Measurements from ENCODE around the gene RIOX2. TPM values are rescaled to one million over a fixed set of nuclear protein-coding genes. Genes with fewer than 3 reads are reported as not detected.

RIOX2 gene
- total RNA-seq, 1 donor from 2014 or later: 34.8 TPM

GRCh38 chr3:97927704-97928103 lies 44.5 kb downstream of the RIOX2 start:
- Mint-ChIP-seq H3K4me1 (no peaks in the 10 kb centered on the region), H3K27me3 (no peaks in the 10 kb centered on the region), H3K36me3 (ENCODE audit: low read depth) (peaks cover 4% of the 10 kb centered on the region), H3K4me3 (no peak overlapping the region), H3K9me3 (no peaks in the 10 kb centered on the region), H3K27ac (no peak overlapping the region)
- DNase-seq (no peak), ATAC-seq (ENCODE audit: low read depth) (no peak)
- intact Hi-C loops (cut with micrococcal nuclease): no loop called here
- ChIA-PET CTCF (no interaction called here), POLR2A (no interaction called here)
- TF ChIP-seq CTCF (IDR thresholded peaks at IDR 0.05): no peak

GRCh38 chr3:97917813-97918536 lies 54.3 kb downstream of the RIOX2 start:
- Mint-ChIP-seq H3K4me1 (no peaks in the 10 kb centered on the region), H3K36me3 (ENCODE audit: low read depth) (peaks cover 4% of the 10 kb centered on the region)
- CTCF ChIA-PET: no interaction called here

GRCh38 chr3:97916576-97916975 lies 55.7 kb downstream of the RIOX2 start:
- intact Hi-C loops (cut with micrococcal nuclease): no loop called here
- DNase-seq (no peak), ATAC-seq (ENCODE audit: low read depth) (no peak)
- POLR2A ChIA-PET: no interaction called here
- H3K27ac Mint-ChIP-seq: no peak overlapping the region
- no peak overlapping the region for H3K4me3 Mint-ChIP-seq
- CTCF ChIA-PET: no interaction called here
- TF ChIP-seq CTCF (IDR thresholded peaks at IDR 0.05): no peak
- H3K36me3 Mint-ChIP-seq (ENCODE audit: low read depth): peaks cover 3% of the 10 kb centered on the region
- no peaks in the 10 kb centered on the region for H3K9me3 Mint-ChIP-seq
- no peaks in the 10 kb centered on the region for H3K27me3 Mint-ChIP-seq
- no peaks in the 10 kb centered on the region for H3K4me1 Mint-ChIP-seq

More at GRCh38 chr3:97917813-97918536, 54.3 kb downstream of the RIOX2 start:
- H3K27me3 Mint-ChIP-seq: peaks cover 3% of the 10 kb centered on the region
- no peak for ATAC-seq (ENCODE audit: low read depth)
- no peaks in the 10 kb centered on the region for H3K9me3 Mint-ChIP-seq
- intact Hi-C loops (cut with micrococcal nuclease): no loop called here
- no peak overlapping the region for H3K4me3 Mint-ChIP-seq
- POLR2A ChIA-PET: no interaction called here
- no peak overlapping the region for H3K27ac Mint-ChIP-seq
- no peak for TF ChIP-seq CTCF (IDR thresholded peaks at IDR 0.05)
- DNase-seq: no peak

GRCh38 chr3:97914388-97914787 lies 57.8 kb downstream of the RIOX2 start:
- POLR2A ChIA-PET: no interaction called here
- H3K9me3 Mint-ChIP-seq: no peaks in the 10 kb centered on the region
- H3K4me3 Mint-ChIP-seq: no peak overlapping the region
- no peak for DNase-seq
- no peak for ATAC-seq (ENCODE audit: low read depth)
- no peak overlapping the region for H3K27ac Mint-ChIP-seq
- H3K27me3 Mint-ChIP-seq: no peaks in the 10 kb centered on the region
- H3K4me1 Mint-ChIP-seq: peaks cover 8% of the 10 kb centered on the region
- intact Hi-C loops (cut with micrococcal nuclease): no loop called here
- TF ChIP-seq CTCF (IDR thresholded peaks at IDR 0.05): no peak
- CTCF ChIA-PET: no interaction called here
- H3K36me3 Mint-ChIP-seq (ENCODE audit: low read depth): peaks cover 3% of the 10 kb centered on the region

- intact Hi-C loops (cut with micrococcal nuclease): no loop called here
- H3K4me3 Mint-ChIP-seq: no peak overlapping the region
These were observed 60.8 kb downstream of the RIOX2 start for GRCh38 chr3:97911459-97911858.

More at GRCh38 chr3:97911459-97911858, 60.8 kb downstream of the RIOX2 start:
- ChIA-PET CTCF (no interaction called here), POLR2A (no interaction called here)
- no peak for TF ChIP-seq CTCF (IDR thresholded peaks at IDR 0.05)
- no peaks in the 10 kb centered on the region for H3K36me3 Mint-ChIP-seq (ENCODE audit: low read depth)
- no peak overlapping the region for H3K27ac Mint-ChIP-seq
- no peaks in the 10 kb centered on the region for H3K27me3 Mint-ChIP-seq
- no peaks in the 10 kb centered on the region for H3K9me3 Mint-ChIP-seq
- peaks cover 8% of the 10 kb centered on the region for H3K4me1 Mint-ChIP-seq
- no peak for DNase-seq
- no peak for ATAC-seq (ENCODE audit: low read depth)

All from activated B cell treated with CpG ODN at 0.5 μM for 24 hours (primary cell).